ENCODE results near the gene C5orf63.
"Not testable (repeated sequence)": the region's sequence is repeated elsewhere in the genome, so short reads cannot be mapped to it uniquely, and the experiment has no call there.

The C5orf63 gene

GRCh38 chr5:127072861-127073846 is at the start of gene C5orf63:
TSS of gene C5orf63 (minus strand) at chr5:127073502. CDS start at chr5:127058995, 14,507 bp downstream.
- Histone ChIP-seq H3K4me1 (ENCODE audit: control insufficient read depth, low read depth, low read length) (peaks cover 38% of the 10 kb centered on the region), H3K36me3 (ENCODE audit: control insufficient read depth, low read depth, low read length) (no peaks in the 10 kb centered on the region), H3K27ac (ENCODE audit: low read length) (no peak within 1 kb of the TSS), H3K4me3 (ENCODE audit: low read length) (no peak within 1 kb of the TSS), H3K9me3 (ENCODE audit: control insufficient read depth, low read depth, low read length) (no peaks in the 10 kb centered on the region), H3K27me3 (ENCODE audit: control insufficient read depth, insufficient read depth, low read length) (no peaks in the 10 kb centered on the region), H3K9ac (ENCODE audit: low read length) (no peak within 1 kb of the TSS)

- no peak overlapping the region for H3K27ac ChIP-seq (ENCODE audit: low read length)
- H3K9ac ChIP-seq (ENCODE audit: low read length) = no peak overlapping the region
- H3K4me3 ChIP-seq (ENCODE audit: low read length) = no peak overlapping the region
- no peaks in the 10 kb centered on the region for H3K27me3 ChIP-seq (ENCODE audit: control insufficient read depth, insufficient read depth, low read length)
- H3K4me1 ChIP-seq (ENCODE audit: control insufficient read depth, low read depth, low read length) = no peaks in the 10 kb centered on the region
- H3K9me3 ChIP-seq (ENCODE audit: control insufficient read depth, low read depth, low read length) = peaks cover 13% of the 10 kb centered on the region
- H3K36me3 ChIP-seq (ENCODE audit: control insufficient read depth, low read depth, low read length) = no peaks in the 10 kb centered on the region
These were observed 39.1 kb upstream of the C5orf63 start for GRCh38 chr5:127112347-127112864.

DNA sequence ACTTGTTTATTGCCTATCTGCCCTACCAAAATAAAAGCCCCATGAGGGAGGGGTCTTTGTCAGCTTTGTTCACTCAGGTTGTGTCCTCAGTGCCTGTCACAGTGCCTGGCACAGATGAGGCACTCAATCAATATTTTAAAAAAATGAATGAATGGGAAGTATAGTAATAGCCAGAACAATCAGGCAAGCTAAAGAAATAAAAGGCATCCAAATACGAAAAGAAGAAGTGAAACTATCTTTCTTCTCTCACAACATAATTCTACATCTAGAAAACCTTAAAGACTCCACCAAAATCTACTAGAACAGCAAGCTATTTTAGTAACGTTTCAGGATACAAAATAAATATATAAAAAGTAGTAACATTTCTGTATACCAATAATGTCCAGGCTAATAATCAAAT is 37.8 kb upstream of the C5orf63 start:
- no peak overlapping the region for H3K4me3 ChIP-seq (ENCODE audit: low read length)
- peaks cover 13% of the 10 kb centered on the region for H3K9me3 ChIP-seq (ENCODE audit: control insufficient read depth, low read depth, low read length)
- no peaks in the 10 kb centered on the region for H3K27me3 ChIP-seq (ENCODE audit: control insufficient read depth, insufficient read depth, low read length)
- H3K36me3 ChIP-seq (ENCODE audit: control insufficient read depth, low read depth, low read length) = no peaks in the 10 kb centered on the region
- no peak overlapping the region for H3K9ac ChIP-seq (ENCODE audit: low read length)
- H3K27ac ChIP-seq (ENCODE audit: low read length) = no peak overlapping the region
- H3K4me1 ChIP-seq (ENCODE audit: control insufficient read depth, low read depth, low read length) = no peaks in the 10 kb centered on the region

DNA sequence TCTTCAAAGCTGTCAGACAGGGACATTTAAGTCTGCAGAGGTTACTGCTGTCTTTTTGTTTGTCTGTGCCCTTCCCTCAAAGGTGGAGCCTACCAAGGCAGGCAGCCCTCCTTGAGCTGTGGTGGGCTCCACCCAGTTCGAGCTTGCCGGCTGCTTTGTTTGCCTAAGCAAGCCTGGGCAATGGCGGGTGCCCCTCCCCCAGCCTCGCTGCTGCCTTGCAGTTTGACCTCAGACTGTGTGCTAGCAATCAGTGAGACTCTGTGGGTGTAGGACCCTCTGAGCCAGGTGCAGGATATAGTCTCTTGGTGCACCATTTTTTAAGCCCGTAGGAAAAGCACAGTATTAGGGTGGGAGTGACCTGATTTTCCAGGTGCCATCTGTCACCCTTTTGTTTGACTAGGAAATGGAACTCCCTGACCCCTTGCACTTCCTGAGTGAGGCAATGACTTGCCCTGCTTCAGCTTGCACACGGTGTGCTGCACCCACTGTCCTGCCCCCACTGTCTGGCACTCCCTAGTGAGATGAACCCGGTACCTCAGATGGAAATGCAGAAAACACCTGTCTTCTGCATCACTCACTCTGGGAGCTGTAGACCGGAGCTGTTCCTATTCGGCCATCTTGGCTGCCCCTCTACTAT is 35.4 kb upstream of the C5orf63 start:
- not testable (repeated sequence) for H3K4me3 ChIP-seq (ENCODE audit: low read length); H3K27me3 ChIP-seq (ENCODE audit: control insufficient read depth, insufficient read depth, low read length); H3K27ac ChIP-seq (ENCODE audit: low read length); H3K9ac ChIP-seq (ENCODE audit: low read length); H3K36me3 ChIP-seq (ENCODE audit: control insufficient read depth, low read depth, low read length); H3K4me1 ChIP-seq (ENCODE audit: control insufficient read depth, low read depth, low read length)
- H3K9me3 ChIP-seq (ENCODE audit: control insufficient read depth, low read depth, low read length) = peaks cover 13% of the 10 kb centered on the region

- H3K9me3 ChIP-seq (ENCODE audit: control insufficient read depth, low read depth, low read length) = no peaks in the 10 kb centered on the region
- H3K27ac ChIP-seq (ENCODE audit: low read length) = no peak overlapping the region
- H3K27me3 ChIP-seq (ENCODE audit: control insufficient read depth, insufficient read depth, low read length) = no peaks in the 10 kb centered on the region
- H3K36me3 ChIP-seq (ENCODE audit: control insufficient read depth, low read depth, low read length) = no peaks in the 10 kb centered on the region
- H3K4me1 ChIP-seq (ENCODE audit: control insufficient read depth, low read depth, low read length) = peaks cover 5% of the 10 kb centered on the region
- no peak overlapping the region for H3K4me3 ChIP-seq (ENCODE audit: low read length)
- no peak overlapping the region for H3K9ac ChIP-seq (ENCODE audit: low read length)
These were observed 28.6 kb upstream of the C5orf63 start for GRCh38 chr5:127101935-127102334.

- Histone ChIP-seq H3K36me3 (ENCODE audit: control insufficient read depth, low read depth, low read length) (no peaks in the 10 kb centered on the region), H3K4me1 (ENCODE audit: control insufficient read depth, low read depth, low read length) (peaks cover 7% of the 10 kb centered on the region), H3K9ac (ENCODE audit: low read length) (no peak overlapping the region), H3K4me3 (ENCODE audit: low read length) (no peak overlapping the region), H3K27ac (ENCODE audit: low read length) (no peak overlapping the region), H3K9me3 (ENCODE audit: control insufficient read depth, low read depth, low read length) (no peaks in the 10 kb centered on the region), H3K27me3 (ENCODE audit: control insufficient read depth, insufficient read depth, low read length) (no peaks in the 10 kb centered on the region)
These were observed 28.2 kb upstream of the C5orf63 start for GRCh38 chr5:127101533-127101932.

GRCh38 chr5:127098241-127098640 is 24.9 kb upstream of the C5orf63 start:
- no peak overlapping the region for H3K9ac ChIP-seq (ENCODE audit: low read length)
- H3K4me3 ChIP-seq (ENCODE audit: low read length) = no peak overlapping the region
- no peaks in the 10 kb centered on the region for H3K36me3 ChIP-seq (ENCODE audit: control insufficient read depth, low read depth, low read length)
- H3K9me3 ChIP-seq (ENCODE audit: control insufficient read depth, low read depth, low read length) = no peaks in the 10 kb centered on the region
- peaks cover 17% of the 10 kb centered on the region for H3K4me1 ChIP-seq (ENCODE audit: control insufficient read depth, low read depth, low read length)
- H3K27ac ChIP-seq (ENCODE audit: low read length) = no peak overlapping the region
- no peaks in the 10 kb centered on the region for H3K27me3 ChIP-seq (ENCODE audit: control insufficient read depth, insufficient read depth, low read length)

DNA sequence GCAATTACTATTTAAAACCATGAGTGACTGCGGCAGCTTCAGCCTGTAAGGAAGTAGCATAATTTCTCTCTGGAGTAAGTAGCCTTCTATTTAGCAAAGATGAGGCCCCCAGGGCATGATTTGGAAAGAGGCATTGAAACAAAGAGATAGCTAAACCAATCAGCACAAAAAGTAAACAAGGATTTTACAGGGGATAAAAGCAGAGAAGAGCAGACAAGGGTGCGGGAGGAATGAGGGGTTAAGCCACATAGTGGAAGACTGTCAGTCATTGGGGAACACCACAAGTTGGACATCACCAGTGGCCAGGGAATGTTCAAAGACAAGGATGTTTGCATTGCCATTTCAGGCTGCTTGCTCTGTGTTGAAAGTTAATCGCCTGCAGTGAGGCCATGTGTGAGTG is 24.0 kb upstream of the C5orf63 start:
- no peak overlapping the region for H3K27ac ChIP-seq (ENCODE audit: low read length)

DNA sequence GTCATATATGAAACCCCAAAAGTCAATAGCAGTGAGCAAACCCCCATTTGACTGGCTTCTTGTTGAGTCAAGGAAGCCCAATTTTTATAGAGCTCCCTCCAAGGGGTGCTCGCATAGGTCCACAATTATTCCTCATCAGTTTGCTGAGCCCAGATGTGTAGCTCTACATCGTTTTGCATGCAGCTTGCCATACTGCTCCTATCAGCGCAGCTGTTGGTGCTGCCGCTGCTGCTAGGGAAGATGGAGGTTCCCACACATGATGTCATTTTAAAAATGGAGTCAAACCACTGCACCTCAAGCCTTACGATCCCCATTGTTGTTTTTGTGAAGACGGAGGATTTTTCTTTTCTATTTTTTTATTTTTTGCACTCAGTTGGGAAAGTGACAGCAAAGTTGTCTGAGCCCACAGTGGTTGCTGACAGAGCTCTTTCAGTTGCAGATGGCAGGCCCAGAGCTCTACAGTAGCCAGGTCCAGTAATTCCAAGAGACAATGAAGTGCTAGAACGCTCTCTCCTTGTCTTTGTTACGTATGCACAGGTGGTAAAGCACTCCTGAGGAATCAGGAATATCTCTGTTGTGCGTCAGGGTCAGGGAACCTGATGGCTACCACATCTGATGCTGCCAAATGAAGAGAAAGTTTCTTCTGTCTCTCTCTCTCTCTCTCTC is 23.2 kb upstream of the C5orf63 start:
- no peak overlapping the region for H3K4me3 ChIP-seq (ENCODE audit: low read length)
- peaks cover 17% of the 10 kb centered on the region for H3K4me1 ChIP-seq (ENCODE audit: control insufficient read depth, low read depth, low read length)
- no peak overlapping the region for H3K27ac ChIP-seq (ENCODE audit: low read length)
- no peaks in the 10 kb centered on the region for H3K27me3 ChIP-seq (ENCODE audit: control insufficient read depth, insufficient read depth, low read length)
- no peak overlapping the region for H3K9ac ChIP-seq (ENCODE audit: low read length)
- no peaks in the 10 kb centered on the region for H3K36me3 ChIP-seq (ENCODE audit: control insufficient read depth, low read depth, low read length)
- H3K9me3 ChIP-seq (ENCODE audit: control insufficient read depth, low read depth, low read length) = no peaks in the 10 kb centered on the region

More for the DNA sequence above, 24.0 kb upstream of the C5orf63 start:
- H3K4me1 ChIP-seq (ENCODE audit: control insufficient read depth, low read depth, low read length) = peaks cover 17% of the 10 kb centered on the region
- H3K9ac ChIP-seq (ENCODE audit: low read length) = no peak overlapping the region
- no peak overlapping the region for H3K4me3 ChIP-seq (ENCODE audit: low read length)
- no peaks in the 10 kb centered on the region for H3K36me3 ChIP-seq (ENCODE audit: control insufficient read depth, low read depth, low read length)
- H3K27me3 ChIP-seq (ENCODE audit: control insufficient read depth, insufficient read depth, low read length) = no peaks in the 10 kb centered on the region
- H3K9me3 ChIP-seq (ENCODE audit: control insufficient read depth, low read depth, low read length) = no peaks in the 10 kb centered on the region

GRCh38 chr5:127094161-127094814 is 21.0 kb upstream of the C5orf63 start:
- Histone ChIP-seq H3K27ac (ENCODE audit: low read length) (no peak overlapping the region), H3K9ac (ENCODE audit: low read length) (no peak overlapping the region)

GRCh38 chr5:127092690-127093089 is 19.4 kb upstream of the C5orf63 start:
- no peak overlapping the region for H3K9ac ChIP-seq (ENCODE audit: low read length)
- H3K4me3 ChIP-seq (ENCODE audit: low read length) = no peak overlapping the region
- no peak overlapping the region for H3K27ac ChIP-seq (ENCODE audit: low read length)
- peaks cover 21% of the 10 kb centered on the region for H3K4me1 ChIP-seq (ENCODE audit: control insufficient read depth, low read depth, low read length)
- H3K36me3 ChIP-seq (ENCODE audit: control insufficient read depth, low read depth, low read length) = no peaks in the 10 kb centered on the region
- H3K27me3 ChIP-seq (ENCODE audit: control insufficient read depth, insufficient read depth, low read length) = no peaks in the 10 kb centered on the region
- H3K9me3 ChIP-seq (ENCODE audit: control insufficient read depth, low read depth, low read length) = no peaks in the 10 kb centered on the region

More at GRCh38 chr5:127094161-127094814, 21.0 kb upstream of the C5orf63 start:
- Histone ChIP-seq H3K27me3 (ENCODE audit: control insufficient read depth, insufficient read depth, low read length) (no peaks in the 10 kb centered on the region), H3K4me1 (ENCODE audit: control insufficient read depth, low read depth, low read length) (peaks cover 17% of the 10 kb centered on the region), H3K9me3 (ENCODE audit: control insufficient read depth, low read depth, low read length) (no peaks in the 10 kb centered on the region), H3K4me3 (ENCODE audit: low read length) (no peak overlapping the region), H3K36me3 (ENCODE audit: control insufficient read depth, low read depth, low read length) (no peaks in the 10 kb centered on the region)
